HFFc6 (cell line): ENCODE data around the gene B4GALNT3. TPM values are rescaled to one million over a fixed set of nuclear protein-coding genes. Genes with fewer than 3 reads are reported as not detected.

Experiments
- DNase-seq: peaks from one replicate; pipeline ENCODE4 v3.0.0-alpha.2; 2018
- H3K27ac Mint-ChIP-seq: 2 replicates; pipeline ENCODE4 v1.8.0; 2020; ENCODE audit warnings: mild to moderate bottlenecking, mixed read lengths
- H3K27me3 Mint-ChIP-seq: 2 replicates; pipeline ENCODE4 v1.8.0; 2021; ENCODE audit warnings: mild to moderate bottlenecking, moderate library complexity, mixed read lengths; ENCODE audit not compliant: insufficient read depth
- H3K36me3 Mint-ChIP-seq: 2 replicates; pipeline ENCODE4 v1.8.0; 2021; ENCODE audit warnings: low read depth, mixed read lengths
- H3K4me1 Mint-ChIP-seq: 2 replicates; pipeline ENCODE4 v1.8.0; 2020; ENCODE audit warnings: low read depth, mixed read lengths
- H3K4me3 Mint-ChIP-seq: 2 replicates; pipeline ENCODE4 v1.8.0; 2020; ENCODE audit warnings: mild to moderate bottlenecking, moderate library complexity, mixed read lengths
- H3K9me3 Mint-ChIP-seq: 2 replicates; pipeline ENCODE4 v1.8.0; 2020; ENCODE audit warnings: mild to moderate bottlenecking, mixed read lengths
- CTCF ChIP-seq: fragments of 200-600 bp; sonication (generic); IDR thresholded peaks from 2 replicates; pipeline ENCODE4 v1.5.0; 2021; ENCODE audit warnings: antibody characterized with exemption, mild to moderate bottlenecking
- total RNA-seq, 6 experiments: library from RNA; stranded (reverse); fragmentation: NEBNext Ultra II Directional; extraction: Animal tissue kit (Norgen Biotek cat#: 25700); gene quantifications; 2 replicates in 1 of 6; 3 replicates in 5 of 6; pipeline ENCODE4 v1.2.3, GENCODE V29; 2021

B4GALNT3 gene
- total RNA-seq, 6 experiments from 2014 or later = not detected

GRCh38 chr12:607541-608001 is 147.8 kb downstream of the B4GALNT3 start:
- no peak for TF ChIP-seq CTCF
- H3K27me3 Mint-ChIP-seq = peaks cover 5% of the 10 kb centered on the region
- H3K9me3 Mint-ChIP-seq = no peaks in the 10 kb centered on the region
- H3K27ac Mint-ChIP-seq = no peak overlapping the region
- DNase-seq = no peak
- peaks cover 16% of the 10 kb centered on the region for H3K4me1 Mint-ChIP-seq
- no peaks in the 10 kb centered on the region for H3K36me3 Mint-ChIP-seq
- no peak overlapping the region for H3K4me3 Mint-ChIP-seq

- Mint-ChIP-seq H3K36me3 (no peaks in the 10 kb centered on the region), H3K27me3 (peaks cover 5% of the 10 kb centered on the region), H3K9me3 (no peaks in the 10 kb centered on the region), H3K4me3 (no peak overlapping the region), H3K27ac (no peak overlapping the region), H3K4me1 (peaks cover 16% of the 10 kb centered on the region)
- no peak for TF ChIP-seq CTCF
- DNase-seq = no peak
Measured at GRCh38 chr12:608413-608812, 148.7 kb downstream of the B4GALNT3 start.

GRCh38 chr12:608921-609320 is 149.2 kb downstream of the B4GALNT3 start:
- peaks cover 16% of the 10 kb centered on the region for H3K4me1 Mint-ChIP-seq
- H3K27ac Mint-ChIP-seq = no peak overlapping the region
- no peak for TF ChIP-seq CTCF
- H3K36me3 Mint-ChIP-seq = no peaks in the 10 kb centered on the region
- no peak for DNase-seq
- no peak overlapping the region for H3K4me3 Mint-ChIP-seq
- H3K27me3 Mint-ChIP-seq = peaks cover 5% of the 10 kb centered on the region
- no peaks in the 10 kb centered on the region for H3K9me3 Mint-ChIP-seq

- Mint-ChIP-seq H3K27ac (no peak overlapping the region), H3K27me3 (peaks cover 6% of the 10 kb centered on the region), H3K36me3 (no peaks in the 10 kb centered on the region), H3K4me3 (no peak overlapping the region), H3K4me1 (peaks cover 16% of the 10 kb centered on the region), H3K9me3 (no peaks in the 10 kb centered on the region)
- no peak for TF ChIP-seq CTCF
- DNase-seq = no peak
Measured at GRCh38 chr12:611721-612120, 152.0 kb downstream of the B4GALNT3 start.

GRCh38 chr12:612293-612692 is 152.6 kb downstream of the B4GALNT3 start:
- Mint-ChIP-seq H3K9me3 (no peaks in the 10 kb centered on the region), H3K36me3 (no peaks in the 10 kb centered on the region), H3K27me3 (peaks cover 8% of the 10 kb centered on the region), H3K27ac (no peak overlapping the region), H3K4me1 (peaks cover 16% of the 10 kb centered on the region), H3K4me3 (no peak overlapping the region)
- TF ChIP-seq CTCF = no peak
- no peak for DNase-seq

- no peak for TF ChIP-seq CTCF
- no peak overlapping the region for H3K27ac Mint-ChIP-seq
- H3K4me3 Mint-ChIP-seq = no peak overlapping the region
- H3K9me3 Mint-ChIP-seq = no peaks in the 10 kb centered on the region
- DNase-seq = no peak
- peaks cover 8% of the 10 kb centered on the region for H3K27me3 Mint-ChIP-seq
- H3K4me1 Mint-ChIP-seq = peaks cover 16% of the 10 kb centered on the region
- no peaks in the 10 kb centered on the region for H3K36me3 Mint-ChIP-seq
Measured at GRCh38 chr12:612886-613285, 153.1 kb downstream of the B4GALNT3 start.
